C4-2B (cell line): Measurements from ENCODE around the gene NKD1.

ENCODE experiments used
- H3K27ac ChIP-seq: fragments of 450-650 bp; 2 replicates; pipeline ENCODE4 v1.5.1; 2017
- ZFX ChIP-seq: fragments of 450-650 bp; IDR thresholded peaks from 2 replicates; pipeline ENCODE4 v1.6.1; 2017
- TF ChIP-seq, protein P1 (sequence below): fragments of 450-650 bp; conservative IDR thresholded peaks from 2 replicates; pipeline ENCODE4 v1.5.1; 2017; ENCODE audit warnings: mild to moderate bottlenecking

NKD1 gene

DNA sequence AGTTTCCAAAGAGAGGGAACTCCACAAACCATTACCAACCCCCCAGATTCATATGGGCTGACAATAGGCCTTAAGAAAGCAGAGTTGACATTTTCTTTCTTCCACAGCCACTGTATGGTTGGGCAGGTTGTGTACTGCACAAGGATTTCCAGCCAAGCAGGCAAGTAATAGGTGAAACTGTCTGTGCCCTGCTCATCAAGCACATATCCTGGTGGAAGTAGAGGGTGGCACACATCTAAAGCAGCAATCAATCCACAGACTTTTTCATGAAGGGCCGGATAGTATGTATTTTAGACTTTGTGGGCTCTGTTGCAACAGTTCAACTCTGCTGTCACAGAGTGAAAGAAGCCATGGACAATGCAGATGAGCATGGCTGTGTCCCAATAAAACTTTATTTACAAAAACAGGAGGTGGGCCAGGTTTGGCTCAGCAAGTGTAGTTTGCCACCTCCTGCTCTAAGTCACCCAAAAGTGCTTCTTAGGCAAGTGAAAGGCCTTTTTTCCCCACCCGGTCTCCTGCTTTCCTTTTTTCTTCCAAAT lies 69.5 kb downstream of the NKD1 start:
- no peak overlapping the region for H3K27ac ChIP-seq
- TF ChIP-seq, protein P1, sequence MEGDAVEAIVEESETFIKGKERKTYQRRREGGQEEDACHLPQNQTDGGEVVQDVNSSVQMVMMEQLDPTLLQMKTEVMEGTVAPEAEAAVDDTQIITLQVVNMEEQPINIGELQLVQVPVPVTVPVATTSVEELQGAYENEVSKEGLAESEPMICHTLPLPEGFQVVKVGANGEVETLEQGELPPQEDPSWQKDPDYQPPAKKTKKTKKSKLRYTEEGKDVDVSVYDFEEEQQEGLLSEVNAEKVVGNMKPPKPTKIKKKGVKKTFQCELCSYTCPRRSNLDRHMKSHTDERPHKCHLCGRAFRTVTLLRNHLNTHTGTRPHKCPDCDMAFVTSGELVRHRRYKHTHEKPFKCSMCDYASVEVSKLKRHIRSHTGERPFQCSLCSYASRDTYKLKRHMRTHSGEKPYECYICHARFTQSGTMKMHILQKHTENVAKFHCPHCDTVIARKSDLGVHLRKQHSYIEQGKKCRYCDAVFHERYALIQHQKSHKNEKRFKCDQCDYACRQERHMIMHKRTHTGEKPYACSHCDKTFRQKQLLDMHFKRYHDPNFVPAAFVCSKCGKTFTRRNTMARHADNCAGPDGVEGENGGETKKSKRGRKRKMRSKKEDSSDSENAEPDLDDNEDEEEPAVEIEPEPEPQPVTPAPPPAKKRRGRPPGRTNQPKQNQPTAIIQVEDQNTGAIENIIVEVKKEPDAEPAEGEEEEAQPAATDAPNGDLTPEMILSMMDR = no peak
- no peak for TF ChIP-seq ZFX

DNA sequence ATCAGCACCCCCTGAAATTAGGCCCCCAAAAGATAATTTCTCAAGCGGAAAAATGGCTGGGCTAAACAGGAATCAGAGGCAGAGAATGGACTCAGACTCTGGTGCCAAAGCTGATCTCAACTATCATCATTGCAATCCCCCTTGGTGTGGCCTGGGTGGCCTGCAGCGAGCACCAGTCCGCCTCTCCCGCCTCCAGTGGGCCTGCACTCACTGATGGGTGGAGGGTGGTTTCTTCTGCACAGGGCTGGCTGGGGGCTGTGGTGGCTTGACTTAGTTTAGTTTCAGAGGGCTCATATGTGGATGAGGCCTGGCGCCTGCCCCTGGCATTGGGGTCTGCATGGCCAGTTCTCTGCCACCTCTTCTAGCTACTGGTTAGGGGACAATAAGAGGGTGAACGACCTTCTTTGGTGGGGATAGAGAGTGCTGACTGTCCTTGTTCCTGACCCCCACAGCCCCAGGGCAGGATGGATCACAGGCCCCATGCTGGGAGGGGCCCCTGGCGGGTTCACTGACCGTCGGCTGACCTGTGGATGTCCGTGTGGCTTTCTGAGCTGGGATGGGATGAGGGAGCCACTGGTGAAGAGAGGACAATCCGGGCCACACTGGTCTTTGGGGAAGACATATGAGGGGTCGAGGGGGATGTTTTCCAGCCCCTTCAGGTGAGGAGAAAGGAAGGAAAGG lies 70.2 kb downstream of the NKD1 start:
- TF ChIP-seq, protein P1 = no peak
- no peak for TF ChIP-seq ZFX
- H3K27ac ChIP-seq = no peak overlapping the region

DNA sequence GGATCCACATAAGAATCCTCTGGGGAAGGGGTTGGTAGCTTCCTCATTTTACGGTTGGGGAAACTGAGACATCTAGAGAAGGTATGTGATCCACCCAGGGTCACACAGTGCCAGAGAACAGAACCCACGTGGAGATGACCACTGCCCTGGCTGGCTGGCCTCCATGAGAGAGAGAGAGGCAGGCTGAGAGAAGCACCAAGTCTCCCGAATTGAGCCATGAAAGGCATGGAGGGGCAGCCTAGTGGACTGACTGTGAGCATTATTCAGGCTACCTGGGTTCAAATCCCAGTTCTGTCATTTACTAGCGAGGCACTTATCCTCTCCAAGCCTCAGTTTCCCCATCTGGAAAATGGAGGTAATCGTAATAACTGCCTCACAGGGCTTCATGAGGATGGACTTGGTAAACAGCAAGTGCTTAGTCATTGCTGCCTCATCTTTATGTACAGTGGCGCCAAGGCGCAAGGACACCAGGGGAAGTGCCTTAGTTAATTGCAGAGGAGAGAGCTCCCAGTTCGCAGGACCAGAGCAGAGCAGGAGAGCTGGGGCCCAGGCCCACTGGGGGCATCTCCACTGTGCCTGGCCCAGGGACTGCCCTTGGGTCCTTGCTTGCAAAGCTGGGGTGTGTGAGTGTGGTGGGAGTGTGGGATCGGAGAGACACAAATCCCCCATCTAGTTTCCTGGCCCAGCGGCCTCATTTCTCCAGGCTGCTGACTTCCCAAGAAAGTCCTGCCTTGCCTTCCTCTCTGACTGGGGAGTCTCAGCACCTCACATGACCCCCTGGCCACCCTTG lies 71.7 kb downstream of the NKD1 start:
- TF ChIP-seq ZFX = no peak
- TF ChIP-seq, protein P1 = no peak
- peak overlapping the region; percentile 5; the same call in 1 of the 2 replicates for H3K27ac ChIP-seq

DNA sequence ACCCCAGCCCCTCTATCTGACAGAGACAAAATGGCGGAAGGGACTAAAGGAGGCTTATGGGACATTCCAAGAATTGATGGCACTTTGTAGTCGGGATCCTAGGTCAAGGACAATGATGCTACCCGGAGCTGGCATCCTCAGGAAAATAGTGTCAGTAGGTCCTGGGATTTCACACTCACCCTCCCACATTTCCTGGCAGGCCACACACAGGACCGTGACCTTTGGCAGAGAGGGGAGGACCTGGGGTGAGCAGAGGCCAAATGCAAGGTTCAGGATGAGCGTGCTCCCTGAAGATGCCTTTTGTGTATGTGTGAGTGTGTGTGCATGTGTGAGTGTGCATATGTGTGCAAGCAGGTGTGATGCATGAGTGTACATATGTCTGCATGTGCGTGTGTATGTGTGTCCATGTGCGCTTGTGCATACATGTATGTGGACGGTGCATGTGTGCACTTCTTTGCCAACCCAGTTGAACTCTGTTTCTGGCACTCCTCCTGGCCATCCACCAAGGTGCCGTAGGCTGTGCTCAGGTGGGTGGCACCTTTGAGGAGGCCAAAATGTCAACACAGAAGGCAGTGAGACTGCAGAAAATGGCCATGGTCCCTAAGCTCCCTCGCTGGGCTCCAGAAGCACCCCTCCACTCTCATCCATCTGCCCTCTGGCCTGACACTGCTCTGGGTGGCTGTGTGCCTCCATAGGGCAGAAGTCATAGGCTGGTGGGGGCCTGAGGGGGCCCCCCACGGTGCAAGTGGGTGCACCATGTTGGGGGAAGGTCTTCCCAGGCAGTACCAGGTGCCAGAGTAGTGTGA lies 72.7 kb downstream of the NKD1 start:
- no peak overlapping the region for H3K27ac ChIP-seq
- no peak for TF ChIP-seq ZFX
- TF ChIP-seq, protein P1 = no peak

DNA sequence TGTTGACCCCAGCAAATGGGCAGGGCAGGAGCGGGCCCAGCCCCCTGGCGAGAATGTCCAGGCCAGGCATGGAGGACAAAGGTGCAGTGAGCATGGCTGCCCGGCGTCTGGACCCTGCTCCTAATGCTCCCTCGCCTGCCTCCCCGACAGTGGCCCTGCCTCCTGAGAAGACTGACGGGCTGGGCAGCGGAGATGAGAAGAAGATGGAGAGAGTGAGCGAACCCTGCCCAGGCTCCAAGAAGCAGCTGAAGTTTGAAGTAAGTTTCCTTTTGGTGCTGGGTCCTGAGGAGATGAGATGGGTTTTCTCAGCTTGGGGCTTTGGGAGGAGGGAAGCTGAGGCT lies 73.2 kb downstream of the NKD1 start:
- no peak for TF ChIP-seq ZFX
- TF ChIP-seq, protein P1 = no peak
- H3K27ac ChIP-seq = no peak overlapping the region

DNA sequence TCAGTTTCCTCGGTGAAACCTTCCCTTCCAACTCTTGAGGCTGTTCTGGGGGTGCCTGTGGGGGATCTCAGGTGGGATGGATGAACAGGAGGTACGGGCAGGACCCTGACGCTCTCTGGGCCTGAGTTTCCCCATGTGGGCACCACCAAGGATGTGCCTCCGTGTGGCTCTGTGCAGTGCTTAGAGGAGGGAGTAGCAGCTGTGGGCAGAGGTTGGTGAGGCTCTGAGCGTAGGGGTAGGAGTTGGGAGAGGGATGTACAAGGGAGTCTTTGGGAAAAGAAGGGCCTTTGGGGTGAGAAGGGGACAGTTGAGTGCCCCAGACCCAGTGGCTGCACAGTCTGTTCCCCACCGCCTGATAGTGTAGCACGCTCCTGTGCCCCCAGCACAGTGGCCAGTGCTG lies 73.8 kb downstream of the NKD1 start:
- TF ChIP-seq, protein P1 = no peak
- no peak for TF ChIP-seq ZFX
- no peak overlapping the region for H3K27ac ChIP-seq
